CD4-positive, alpha-beta T cell treated with Interleukin-10 for 1 hour (primary cell): ENCODE data around the gene LIF.
"Not testable (repeated sequence)": the region's sequence is repeated elsewhere in the genome, so short reads cannot be mapped to it uniquely, and the experiment has no call there.

ENCODE experiments used
- DNase-seq: peaks from one replicate; pipeline ENCODE4 v3.0.0-alpha.2; 2020

Gene LIF

GRCh38 chr22:30205281-30206115, 41.1 kb downstream of the LIF start:
- DNase-seq = no peak

GRCh38 chr22:30204742-30205111, 41.8 kb downstream of the LIF start:
- DNase-seq = no peak

- no peak for DNase-seq
These were observed 42.4 kb downstream of the LIF start for GRCh38 chr22:30204015-30204741.

- DNase-seq = no peak
These were observed 44.0 kb downstream of the LIF start for GRCh38 chr22:30202531-30203006.

- no peak for DNase-seq
These were observed 44.6 kb downstream of the LIF start for GRCh38 chr22:30201945-30202344.

- not testable (repeated sequence) for DNase-seq
These were observed 45.7 kb downstream of the LIF start for GRCh38 chr22:30200905-30201304.

- no peak for DNase-seq
These were observed 47.6 kb downstream of the LIF start for GRCh38 chr22:30198921-30199320.

GRCh38 chr22:30198152-30198825, 48.3 kb downstream of the LIF start:
- DNase-seq = no peak

GRCh38 chr22:30197389-30197788, 49.2 kb downstream of the LIF start:
- no peak for DNase-seq

GRCh38 chr22:30196880-30197336, 49.7 kb downstream of the LIF start:
- DNase-seq = no peak

- peak; percentile 38 for DNase-seq
These were observed 50.2 kb downstream of the LIF start for GRCh38 chr22:30196141-30196879.

- DNase-seq = no peak
These were observed 51.1 kb downstream of the LIF start for GRCh38 chr22:30195245-30196140.

- DNase-seq = no peak
These were observed 53.4 kb downstream of the LIF start for GRCh38 chr22:30193031-30193775.

- no peak for DNase-seq
These were observed 54.1 kb downstream of the LIF start for GRCh38 chr22:30192427-30192826.

GRCh38 chr22:30191040-30191701, 55.4 kb downstream of the LIF start:
- no peak for DNase-seq

GRCh38 chr22:30190574-30190973, 56.0 kb downstream of the LIF start:
- no peak for DNase-seq
